ENCODE measurements around the gene C1orf141.
A peak's percentile ranks its signal among the peaks of the same experiment; 100 is the strongest.
"Not testable (repeated sequence)": the region's sequence is repeated elsewhere in the genome, so short reads cannot be mapped to it uniquely, and the experiment has no call there.

The C1orf141 gene

DNA sequence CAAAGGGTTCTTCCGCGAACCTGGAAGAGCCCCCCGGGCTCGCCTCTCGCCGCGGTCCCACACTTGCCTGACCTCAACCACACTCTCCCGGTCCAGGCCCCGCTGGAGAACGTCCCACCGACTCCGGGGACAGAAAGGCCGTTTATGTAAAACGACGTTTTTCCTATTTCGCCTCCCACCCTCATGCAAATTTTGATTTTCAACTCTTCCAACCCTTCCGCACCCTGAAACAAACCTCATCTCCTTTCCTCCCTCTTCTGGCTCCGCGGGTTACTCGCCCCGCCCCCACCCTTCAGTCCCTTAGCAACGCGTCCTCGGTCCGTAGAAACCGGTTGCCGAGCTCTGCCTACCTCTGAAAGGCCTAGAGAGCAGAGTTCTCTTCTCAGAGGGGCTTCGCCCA lies at the start of gene C1orf141:
Gene C1orf141 (minus strand): TSS at position 276 of the 400 bp plus-strand sequence. CDS start 7,730 bp downstream, outside the sequence.
- DNase-seq = peak in 16 of 56 donors; percentile 0 to 29 (median 6)

DNA sequence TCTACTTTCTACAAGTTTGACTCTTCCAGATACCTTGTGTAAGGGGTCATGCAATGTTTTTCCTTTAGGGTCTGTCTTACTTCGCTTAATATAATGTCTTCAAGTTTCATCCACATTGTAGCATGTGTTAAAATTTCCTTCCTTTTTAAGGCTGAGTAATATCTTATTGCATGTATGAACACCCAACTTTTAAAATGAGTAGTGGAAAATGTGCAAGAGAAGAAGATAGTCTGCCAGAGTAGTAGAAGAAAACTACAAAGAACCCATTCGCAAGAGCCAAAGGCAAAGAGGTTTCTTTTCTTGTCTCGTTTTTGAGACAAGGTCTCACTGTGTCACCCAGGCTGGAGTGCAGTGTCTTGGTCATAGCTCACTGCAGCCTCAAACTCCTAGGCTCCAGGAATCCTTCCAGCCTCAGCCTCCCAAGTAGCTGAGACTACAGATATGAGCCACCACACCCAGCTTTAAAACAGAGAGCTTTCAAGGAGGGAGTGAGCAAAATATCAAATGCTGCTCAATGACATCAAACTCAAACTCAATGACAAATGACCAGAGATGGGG lies 40.8 kb upstream of the C1orf141 start:
- no peak for DNase-seq

DNA sequence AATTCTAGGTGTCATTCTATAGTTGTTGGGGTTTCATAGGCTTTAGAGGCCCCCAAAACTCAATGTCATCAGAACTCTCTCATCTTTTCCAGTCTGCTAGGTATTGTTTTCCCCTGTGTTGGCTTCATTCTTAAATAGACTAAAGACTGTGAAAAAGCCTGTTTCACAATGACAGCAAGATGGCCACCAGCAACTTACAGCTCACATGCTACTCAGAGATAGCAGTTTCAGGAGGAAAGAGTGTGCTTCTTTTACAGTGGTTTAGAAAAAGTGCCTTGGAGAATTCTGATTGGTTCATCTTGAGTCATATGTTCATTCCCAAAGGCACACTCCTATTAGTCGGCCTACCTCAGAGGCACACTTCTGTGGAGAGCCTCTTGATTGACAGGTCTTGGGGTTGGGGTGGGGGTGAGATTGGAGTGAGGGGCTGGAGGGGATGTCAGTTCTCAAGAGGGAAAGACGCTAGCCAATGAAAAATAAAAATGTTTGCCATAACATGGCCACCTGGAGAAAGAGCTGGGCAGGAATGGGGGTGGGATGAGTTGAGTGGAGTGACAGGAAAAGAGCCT lies 40.0 kb upstream of the C1orf141 start:
- no peak for DNase-seq

DNA sequence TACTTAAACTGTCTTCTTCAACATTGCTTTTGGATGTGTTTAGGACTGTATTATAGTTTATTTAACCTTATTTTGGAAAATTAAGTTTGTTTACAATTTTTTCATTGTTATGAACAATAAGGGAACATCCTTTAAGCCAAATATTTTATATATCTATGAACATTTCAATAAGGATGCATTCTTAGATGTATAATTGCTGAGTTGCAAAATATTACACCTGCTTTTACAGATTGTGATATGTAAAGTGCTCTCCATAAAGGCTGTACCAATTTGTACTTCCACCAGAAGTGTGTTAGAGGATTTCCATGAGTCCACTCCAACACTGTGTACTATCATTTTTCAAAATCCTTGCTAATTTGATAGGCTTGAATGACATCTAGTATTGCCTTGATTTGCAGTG lies 39.2 kb upstream of the C1orf141 start:
- no peak for DNase-seq

DNA sequence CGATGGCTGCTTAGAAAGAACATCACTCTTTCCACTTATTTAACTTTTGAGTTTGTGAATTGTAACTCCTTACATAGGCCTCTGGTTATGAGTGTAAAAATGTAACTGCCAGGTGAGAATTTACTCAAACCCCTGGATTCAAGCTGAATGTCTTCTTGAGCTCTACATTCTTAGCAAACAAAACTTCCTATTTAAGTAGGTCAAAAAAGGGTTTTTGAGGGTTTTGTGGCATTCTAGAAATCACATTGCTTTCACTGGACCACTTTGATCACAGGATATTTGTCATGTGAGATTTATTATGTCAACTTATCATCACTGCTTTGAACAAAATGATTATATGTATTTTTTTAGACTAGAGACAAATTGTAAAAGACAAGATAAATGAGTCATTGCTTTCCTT lies 37.2 kb upstream of the C1orf141 start:
- DNase-seq = no peak

DNA sequence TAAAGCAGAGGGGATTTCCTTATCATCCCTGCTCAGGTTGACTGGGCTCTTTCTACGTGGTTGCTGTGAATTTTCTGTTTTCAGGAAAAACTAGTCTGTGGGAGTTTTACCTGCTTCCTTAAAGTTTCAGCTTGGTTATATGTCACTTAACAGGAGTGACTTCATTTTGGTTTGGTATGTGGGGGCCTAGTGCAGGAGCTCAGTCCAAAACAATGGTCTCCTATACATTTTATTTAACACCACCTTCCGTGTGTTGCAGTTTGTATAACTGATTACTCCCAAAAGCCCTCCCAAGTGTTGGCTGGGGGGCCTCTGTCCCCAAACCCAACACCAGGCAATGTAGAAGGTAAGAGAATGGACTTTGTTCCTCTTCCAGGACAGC lies 36.8 kb upstream of the C1orf141 start:
- DNase-seq = no peak

DNA sequence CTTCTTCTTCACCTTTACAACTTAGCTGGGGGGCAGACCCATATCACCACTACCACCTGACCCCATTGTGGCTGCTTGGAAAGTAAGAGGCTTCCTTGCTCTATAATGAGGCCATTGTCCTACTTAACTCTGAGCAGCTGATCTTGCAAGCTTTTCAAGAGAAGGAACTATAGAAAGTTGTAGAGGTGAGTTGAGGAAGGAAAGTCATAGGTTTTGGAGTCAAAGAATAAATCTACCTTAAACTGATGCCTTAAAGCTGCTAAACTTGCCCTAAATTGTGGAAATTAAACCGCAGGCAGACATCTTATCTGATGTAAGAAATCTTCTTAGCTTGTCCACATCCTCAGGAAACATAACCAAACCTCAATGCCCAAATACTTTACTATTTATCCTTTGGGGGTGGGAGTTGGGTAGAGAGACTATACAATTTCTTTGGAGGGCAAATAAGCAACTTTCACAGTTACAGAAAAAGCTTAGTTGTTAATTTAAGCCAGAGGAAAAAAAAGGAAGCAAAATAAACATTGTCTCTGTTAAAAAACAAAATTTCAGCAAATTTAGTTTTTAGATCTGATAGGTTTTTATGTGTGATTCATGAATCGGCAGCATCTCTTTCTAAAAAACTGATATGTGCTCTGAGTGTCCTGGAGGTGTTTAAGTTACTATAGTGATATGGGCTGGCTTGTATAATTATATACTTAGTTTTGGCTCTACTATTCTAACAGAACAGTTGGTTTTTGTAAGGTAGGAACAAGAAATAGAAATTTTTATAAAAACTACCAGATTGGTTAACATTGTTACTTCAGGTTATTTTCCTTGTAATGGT lies 36.2 kb upstream of the C1orf141 start:
- DNase-seq = no peak

DNA sequence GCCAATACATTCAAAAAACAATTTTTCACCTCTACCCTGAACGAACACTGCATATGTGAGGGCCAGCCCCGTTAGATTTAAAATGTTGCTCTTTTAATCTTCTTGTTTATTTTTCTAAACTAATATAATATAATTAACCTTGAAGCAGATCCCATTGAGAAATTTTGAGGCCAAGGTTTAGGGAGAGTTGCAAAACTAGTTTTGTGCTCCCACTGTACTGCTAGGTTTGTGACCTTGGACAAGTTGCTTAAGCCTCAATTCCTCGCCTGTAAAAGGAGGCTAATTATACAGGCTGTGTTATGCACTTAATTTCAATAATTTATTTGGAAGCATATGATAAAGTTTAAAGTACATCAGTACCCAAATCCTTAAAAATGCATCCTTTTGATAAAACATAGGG lies 35.2 kb upstream of the C1orf141 start:
- DNase-seq = no peak

DNA sequence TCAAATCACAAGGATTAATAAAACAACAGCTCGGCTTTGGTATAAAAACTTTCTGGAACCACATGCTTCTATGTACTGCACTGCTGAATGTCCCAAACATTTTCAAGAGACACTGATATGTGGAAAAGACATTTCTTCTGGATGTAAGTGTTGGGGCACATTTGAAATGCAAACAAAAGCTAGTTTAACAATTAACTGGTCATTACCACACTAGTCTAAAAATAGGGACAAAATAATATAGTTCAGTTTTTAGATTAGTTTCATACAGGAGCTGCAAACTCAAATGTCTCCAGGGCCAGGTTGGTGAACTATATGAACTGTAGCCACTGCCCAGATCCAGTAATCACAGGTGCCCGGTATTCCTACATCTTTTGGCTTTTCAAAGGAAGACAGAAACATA lies 34.7 kb upstream of the C1orf141 start:
- DNase-seq = no peak

DNA sequence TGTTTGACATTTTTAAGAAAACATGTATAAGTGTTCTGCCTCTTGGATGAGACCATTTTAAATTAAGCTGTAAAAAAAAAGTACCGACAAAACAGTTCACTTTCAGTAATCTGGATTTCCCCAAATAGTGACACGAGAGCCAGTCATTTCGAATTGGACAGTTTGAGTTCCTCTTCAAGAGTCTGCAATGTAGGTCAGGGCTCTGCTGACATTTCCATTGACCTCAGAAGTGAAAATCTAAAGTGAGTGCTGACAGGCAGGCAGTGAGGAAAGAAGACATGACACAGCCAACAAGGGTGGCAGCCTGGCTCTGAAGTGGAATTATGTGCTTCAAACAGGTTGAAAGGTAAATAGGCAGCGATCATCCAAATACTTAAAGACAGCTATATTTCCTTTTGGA lies 31.4 kb upstream of the C1orf141 start, which contains the start of gene IL23R:
Gene IL23R (plus strand): TSS at position 259 of the 400 bp plus-strand sequence. CDS start 1,667 bp downstream, outside the sequence.
- no peak for DNase-seq

DNA sequence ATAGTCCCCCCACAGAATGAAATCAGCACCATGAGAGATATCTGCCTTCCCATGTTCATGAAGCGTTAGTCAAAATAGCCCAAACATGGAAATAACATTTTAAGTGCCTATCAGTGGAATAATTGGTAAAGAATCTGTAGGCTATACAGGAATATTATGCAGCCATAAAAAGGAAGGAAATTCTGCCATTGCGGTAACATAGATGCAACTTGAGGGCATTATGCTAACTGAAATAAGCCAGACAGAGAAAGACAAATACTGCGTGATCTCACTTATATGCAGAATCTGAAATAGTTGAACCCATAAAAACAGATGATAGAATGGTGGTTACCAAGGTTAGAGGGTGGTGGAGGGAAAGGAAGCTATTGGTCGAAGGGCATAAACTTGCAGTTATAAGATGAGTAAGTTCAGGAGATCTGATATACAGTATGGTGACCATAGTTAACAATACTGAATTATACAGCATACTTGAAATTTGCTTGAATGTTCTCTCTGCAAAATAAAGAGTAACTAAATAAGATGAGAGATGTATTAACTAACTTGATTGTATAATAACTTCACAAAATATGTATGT lies 30.8 kb upstream of the C1orf141 start:
- no peak for DNase-seq

DNA sequence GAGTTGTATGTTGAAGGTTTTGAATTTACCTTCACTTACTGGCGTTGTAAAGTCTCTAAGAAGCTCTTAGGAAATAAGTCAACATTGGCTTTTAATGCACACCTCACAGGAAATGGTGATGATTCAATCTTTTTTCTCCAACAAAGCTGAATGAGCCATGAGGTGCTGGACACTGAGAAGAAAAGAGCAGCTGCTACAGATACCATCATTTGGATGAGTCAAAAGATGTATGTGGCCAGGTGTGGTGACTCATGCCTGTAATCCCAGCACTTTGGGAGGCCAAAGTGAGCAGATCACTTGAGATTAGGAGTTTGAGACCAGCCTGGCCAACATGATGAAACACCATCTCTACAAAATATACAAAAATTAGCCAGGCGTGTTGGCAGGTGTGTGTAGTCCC lies 28.2 kb upstream of the C1orf141 start:
- no peak for DNase-seq

DNA sequence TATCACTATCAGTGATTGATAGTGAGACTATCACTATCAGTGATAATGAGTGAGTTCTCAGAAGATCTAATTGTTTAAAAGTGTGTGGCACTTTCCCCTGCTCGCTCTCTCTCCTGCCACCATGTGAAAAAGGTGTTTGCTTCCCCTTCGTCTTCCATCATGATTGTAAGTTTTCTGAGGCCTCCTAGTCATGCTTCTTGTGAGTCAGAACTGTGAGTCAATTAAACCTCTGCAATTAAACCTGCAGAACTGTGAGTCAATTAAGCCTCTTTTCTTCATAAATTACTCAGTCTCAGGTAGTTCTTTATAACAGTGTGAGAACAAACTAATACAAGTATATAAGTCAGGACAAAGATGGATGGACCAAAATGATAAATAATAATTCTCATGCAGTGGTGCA lies 24.5 kb upstream of the C1orf141 start:
- DNase-seq = no peak

DNA sequence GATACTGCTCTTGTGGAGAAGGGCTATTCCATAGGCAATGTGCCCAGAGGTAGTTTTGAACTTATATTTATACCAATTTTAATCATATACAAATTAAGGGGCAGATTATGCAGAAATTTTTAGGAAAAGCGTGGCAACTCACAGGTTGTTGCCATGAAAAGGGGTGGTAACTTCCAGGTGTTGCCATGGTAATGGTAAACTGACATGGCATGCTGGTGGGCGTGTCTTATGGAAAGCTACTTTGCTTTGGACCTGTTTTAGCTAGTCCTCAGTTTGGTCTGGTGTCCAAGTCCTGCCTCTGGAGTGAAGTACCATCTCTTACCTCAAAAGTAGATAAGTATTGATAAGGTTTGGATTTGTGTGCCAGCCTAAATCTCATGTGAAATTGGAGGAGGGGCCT lies 23.6 kb upstream of the C1orf141 start:
- no peak for DNase-seq

DNA sequence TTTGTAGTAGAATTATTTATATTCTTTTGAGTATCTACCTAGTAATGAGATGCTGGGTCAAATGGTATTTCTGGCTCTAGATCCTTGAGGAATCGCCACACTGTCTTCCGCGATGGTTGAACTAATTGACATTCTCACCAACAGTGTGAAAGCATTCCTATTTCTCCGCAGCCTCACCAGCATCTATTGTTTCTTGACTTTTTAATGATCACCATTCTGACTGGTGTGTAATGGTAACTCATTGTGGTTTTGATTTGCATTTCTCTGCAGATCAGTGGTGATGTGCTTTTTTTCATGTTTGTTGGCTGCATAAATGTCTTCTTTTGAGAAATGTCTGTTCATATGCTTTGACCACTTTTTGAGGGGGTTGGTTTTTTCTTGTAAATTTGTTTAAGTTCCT lies 16.2 kb upstream of the C1orf141 start:
- no peak for DNase-seq

DNA sequence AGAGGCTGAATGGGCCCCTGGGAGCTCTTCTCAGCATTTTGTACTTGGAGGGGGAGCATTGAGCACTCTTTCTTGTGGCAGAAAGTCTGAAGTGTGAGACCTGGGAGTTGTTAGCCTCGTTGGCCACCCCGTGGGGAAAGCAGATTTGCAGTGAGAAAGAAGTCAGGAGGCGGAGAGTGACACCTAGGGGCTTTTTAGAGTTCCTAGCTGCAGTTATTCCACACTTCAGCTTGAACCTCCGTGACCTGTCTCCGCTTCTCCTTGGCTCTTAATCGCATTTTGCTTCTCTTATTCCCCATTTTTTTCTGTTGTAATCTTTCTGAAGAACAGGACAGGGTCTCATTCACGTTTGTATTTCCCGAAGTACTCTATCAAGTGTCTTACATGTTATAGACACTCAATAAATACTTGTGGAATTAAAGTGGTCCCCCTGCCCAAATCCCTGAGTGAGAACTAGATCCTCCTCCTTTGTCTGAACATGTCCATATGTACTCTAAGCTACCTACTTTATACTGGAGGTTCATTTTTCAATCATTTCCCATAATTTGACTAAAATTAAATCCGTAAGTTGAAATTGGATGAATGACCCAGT lies 14.5 kb upstream of the C1orf141 start:
- peak in 43 of 56 donors; percentile 2 to 69 (median 24) for DNase-seq

DNA sequence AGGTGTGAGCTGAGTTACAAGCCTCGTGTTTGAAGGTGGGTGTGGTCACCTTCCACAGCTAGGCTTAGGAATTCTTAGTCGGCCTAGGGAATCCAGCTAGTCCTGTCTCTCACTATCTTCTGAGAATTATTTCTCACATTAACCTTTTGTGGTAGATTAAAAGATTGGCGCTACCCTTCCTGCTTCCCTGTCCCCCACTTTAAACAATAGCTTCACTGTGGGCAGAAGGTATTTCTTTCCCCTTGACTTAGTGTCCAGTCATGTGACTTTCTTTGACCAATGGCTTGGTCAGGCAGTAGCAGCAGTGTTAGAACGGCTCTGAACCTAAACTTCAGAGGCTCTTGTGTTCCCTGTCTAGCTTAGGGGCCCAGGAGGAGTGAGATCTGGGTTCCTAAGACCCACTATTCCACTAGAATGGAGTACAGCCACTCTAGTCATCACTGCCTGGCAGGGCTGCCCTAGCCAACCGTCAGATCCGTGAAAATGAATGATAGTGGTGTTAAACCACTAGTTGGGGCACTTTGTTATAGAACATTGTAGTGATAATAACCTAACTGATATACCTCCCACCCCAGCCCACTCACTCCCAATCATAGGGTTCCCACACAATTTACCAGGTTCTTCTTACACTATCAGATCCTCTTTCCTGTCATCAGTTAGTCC lies 13.9 kb upstream of the C1orf141 start:
- DNase-seq = no peak

DNA sequence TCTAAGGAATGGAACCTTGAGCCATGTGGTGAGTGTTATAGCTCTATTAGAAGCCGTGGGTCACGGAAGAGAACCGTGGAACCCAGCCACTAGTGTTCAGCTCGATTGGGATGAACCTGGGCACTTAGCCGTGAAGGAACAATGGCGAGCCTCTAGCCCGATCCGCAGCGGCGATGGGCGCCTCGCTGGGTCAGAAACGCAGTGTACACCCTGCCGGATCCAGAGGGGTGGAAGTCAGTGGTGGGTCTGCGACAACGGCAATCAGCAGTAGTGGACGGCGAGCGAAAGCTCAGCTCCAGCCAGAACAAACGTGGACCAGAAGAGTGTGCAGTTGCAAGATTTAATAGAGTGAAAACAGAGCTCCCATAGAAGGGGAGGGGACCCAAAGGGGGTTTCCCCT lies 13.2 kb upstream of the C1orf141 start:
- not testable (repeated sequence) for DNase-seq

DNA sequence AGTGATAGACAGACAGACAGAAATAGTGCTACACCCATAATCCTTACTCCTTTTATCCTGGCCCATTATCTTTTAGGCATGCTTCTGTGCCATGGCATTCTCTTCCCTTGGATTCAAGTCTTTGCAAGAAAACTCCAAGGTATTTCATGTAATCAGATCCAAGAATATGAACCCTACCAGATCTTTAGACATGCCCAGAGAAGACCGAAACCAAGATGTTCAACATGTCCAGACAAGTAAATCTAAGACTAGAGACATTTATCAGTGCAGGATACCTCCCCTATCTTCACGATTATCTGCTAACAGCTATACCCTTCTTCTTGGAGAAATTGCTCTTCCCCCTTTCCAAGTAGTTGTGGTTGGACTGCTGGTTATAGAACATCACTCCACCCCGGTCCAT lies 11.8 kb upstream of the C1orf141 start:
- DNase-seq = no peak

DNA sequence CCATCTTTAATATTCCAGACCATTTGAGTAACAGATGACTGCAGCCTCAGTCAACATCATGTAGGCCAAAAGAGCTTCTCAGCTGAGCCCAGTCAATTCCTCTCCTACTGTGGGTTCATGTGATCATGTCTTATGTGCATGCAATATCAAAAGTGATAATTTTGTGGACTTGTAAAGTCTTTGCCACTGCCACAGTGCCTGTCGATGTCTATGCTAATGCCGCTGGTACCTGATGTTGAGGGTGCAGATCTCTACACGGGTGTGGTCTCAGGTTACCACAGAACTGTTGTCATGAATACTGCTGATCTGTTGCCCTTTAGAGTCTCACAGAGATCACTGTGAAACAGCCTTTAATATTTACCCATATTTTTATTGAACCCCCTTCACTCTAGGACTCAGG lies 11.3 kb upstream of the C1orf141 start:
- DNase-seq = no peak

DNA sequence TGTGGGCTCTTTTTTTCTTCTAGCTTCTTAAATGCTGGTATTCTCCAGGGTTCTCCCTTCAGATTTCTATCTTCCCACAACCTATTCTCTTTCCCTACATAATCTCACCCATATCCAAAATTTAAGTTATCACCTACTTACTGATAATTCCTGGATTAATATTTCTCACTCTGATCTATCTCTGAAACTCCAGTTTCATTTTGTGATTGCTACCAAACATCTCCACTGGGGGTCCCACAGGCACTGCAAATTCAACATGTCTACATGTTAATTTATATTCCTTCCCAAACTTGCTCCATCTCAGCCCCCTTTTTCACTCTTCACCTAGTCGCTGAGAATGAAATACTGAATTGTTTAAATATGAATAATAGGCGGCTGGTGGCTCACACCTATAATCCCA lies 9.9 kb upstream of the C1orf141 start:
- DNase-seq = no peak
